HG02943 (cell line): Measurements from ENCODE around the gene GDF2.

Experiments used
- ATAC-seq: cut with Tn5 transposase; IDR thresholded peaks from one replicate; pipeline ENCODE4 v1.9.1; 2021; ENCODE audit warnings: mild to moderate bottlenecking, low read depth, moderate library complexity; ENCODE audit not compliant: unreplicated experiment

The GDF2 gene

DNA sequence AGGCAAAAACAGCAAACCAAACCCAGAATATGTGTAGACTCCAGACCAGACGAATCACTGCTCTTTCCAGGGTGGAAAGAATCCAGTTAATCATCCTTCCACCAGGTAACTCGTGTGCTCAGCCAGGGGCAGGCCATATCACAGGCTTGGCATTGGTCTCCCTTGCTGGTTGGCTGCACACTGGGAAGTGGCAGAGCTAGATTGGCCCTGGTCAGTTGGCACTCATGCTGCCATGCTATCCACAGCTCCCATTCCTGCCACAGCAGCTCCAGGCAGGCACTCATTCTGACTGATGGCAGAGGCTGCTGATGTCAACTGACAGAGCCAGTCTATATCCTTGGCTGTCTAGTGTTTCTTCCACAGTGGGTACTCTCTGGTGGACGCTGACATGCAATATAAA is 31.9 kb upstream of the GDF2 start:
- ATAC-seq: no peak

DNA sequence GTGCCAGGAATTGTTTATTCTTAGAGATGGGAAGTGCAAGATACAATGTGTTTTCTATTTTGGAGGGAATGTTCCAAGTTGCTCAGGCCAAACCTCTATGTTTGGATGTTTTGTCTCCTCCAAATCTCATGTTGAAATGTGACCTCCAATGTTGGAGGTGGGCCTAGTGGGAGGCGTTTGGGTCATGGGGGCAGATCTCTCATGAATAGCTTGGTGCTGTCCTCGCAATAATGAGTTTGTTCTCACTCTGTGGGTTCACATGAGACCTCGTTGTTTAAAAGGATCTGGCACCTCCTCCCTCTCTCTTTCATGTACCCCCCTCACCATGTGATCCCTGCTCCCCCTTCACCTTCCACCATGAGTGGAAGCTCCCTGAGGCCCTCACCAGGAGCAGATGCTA is 30.6 kb upstream of the GDF2 start:
- no peak for ATAC-seq

DNA sequence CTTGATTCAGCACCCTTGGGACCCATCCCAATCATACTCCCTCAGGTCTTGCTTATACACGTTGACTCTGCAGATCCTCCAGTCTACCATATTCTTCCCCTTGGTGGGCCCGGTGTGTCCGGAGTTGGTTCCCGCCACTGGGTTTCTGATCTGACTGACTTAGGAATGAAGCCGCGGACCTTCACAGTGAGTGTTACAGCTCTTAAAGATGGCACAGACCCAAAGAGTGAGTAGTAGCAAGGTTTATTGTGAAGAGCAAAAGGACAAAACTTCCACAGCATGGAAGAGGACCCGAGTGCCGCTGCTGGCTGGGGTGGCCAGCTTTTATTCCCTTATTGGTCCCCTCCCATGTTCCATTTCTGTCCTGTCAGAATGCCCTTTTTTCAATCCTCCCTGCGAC is 28.2 kb upstream of the GDF2 start:
- ATAC-seq: no peak

DNA sequence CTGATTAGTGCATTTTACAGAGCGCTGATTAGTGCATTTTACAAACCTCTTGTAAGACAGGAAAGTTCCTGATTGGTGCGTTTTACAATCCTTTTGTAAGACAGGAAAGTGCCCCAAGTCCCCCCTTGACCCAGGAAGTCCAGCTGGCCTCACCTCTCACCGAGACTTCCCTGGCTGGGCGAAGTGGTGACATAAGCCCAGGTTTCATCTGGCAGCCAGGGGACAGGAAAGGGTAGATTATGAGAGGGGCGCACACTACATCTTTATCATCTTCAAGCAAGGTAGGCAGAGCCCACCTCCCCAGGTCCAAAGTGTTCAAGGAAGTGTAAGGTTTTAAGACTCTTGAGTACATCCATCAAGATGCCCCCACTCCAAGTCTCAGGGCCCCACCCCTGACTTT is 27.8 kb upstream of the GDF2 start:
- ATAC-seq: no peak

DNA sequence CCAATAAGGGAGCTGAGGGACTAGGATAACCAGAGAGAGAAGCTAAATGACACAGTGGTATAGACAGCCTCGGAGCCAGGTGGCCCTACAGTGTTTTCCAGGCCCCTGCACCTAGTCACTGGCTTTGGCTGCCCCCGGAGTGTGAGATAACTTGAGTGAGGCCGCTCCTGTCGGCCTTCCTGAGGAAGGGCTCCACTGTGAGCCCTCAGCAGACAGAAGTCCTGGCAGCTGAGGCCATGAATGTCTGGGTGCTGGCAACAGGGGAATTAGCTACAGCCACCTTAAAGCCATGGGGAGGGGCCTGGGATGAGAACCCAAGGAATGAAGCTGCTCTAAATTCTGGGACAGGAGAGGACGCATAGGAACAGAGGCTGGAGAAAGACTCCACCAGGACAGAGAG is 26.8 kb upstream of the GDF2 start:
- no peak for ATAC-seq

DNA sequence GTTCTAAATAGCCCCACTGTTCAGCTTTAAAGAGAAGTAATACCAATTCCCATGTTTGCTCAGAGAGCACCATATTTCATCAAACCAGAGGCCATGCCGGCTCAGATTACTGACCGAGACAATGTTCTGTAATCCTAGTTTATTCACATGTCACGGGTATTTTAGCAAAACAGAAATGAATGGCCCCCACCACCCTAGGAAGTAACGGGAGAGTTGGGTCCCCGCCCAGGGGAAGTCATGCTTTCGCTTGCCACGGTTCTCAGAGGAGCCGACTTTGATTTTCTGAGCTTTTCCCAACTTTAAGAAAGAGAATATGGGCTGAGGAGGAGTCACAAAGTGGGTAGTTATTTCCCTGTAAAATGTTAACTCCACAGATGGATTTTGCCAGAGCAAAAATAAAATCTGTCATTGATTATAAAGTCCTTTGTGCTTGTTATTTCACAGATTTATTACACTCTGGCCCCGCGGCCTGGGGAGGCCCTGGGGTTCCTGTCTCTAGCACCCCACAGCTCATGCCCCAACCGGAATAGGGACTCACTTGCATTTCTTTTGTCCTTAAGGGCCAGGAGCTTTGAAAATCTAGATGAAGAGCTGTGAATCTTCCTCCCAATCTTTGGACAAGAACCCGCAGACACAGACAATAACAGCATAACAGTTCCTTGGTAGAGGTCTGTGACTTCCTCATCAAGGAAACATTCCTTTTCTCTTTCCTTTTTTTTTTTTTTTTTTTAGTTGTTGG is 25.9 kb upstream of the GDF2 start:
- no peak for ATAC-seq

DNA sequence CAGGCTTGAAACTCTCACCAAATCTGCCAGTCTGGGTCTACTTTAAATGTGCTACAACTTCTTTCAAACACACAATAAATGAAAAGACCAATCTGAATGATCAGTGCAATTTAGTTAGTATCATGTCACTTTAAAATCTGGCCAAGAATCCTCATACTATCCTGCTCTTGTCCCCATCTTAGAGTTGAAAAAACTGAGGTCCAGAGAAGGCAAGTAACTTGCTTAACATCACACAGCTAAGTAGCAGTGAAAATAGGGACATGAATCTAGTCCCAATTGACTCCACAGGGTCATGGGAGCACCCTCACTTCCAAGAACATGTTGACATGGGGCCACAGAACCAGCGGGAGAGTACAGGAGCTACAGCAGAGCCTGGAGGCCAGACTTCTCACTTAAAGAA is 25.3 kb upstream of the GDF2 start:
- no peak for ATAC-seq

DNA sequence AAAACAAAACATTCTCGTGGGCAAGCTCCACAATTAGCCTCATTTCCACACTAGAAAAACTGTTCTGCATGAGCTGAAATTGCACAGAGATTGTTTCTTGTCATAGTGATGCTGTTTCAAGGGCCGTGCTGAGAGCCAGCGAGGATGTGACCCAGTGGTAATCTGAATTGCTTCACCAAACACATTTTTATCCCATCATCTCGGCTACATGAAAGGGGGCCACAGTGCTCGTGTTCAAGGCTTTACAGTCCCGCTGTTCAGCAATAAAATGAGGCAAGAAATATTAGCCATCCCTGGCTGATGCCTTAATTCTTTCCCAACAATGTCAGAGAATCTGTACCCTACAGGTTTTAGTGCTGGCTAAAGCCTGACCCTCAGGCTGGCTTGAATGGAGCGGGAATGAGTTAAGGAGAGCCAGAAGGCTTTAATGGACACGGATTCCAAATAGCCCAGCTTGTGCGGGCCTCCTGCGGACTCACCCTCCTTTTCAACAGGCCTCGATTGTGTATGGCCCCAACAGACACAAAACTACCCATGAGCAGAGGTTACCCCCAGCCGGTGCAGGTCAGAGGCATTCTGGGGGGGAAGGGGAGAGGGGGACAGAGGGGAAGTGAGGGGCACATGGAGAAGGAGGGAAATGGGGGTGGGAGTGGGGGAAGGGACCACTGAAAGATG is 24.3 kb upstream of the GDF2 start:
- ATAC-seq: no peak

DNA sequence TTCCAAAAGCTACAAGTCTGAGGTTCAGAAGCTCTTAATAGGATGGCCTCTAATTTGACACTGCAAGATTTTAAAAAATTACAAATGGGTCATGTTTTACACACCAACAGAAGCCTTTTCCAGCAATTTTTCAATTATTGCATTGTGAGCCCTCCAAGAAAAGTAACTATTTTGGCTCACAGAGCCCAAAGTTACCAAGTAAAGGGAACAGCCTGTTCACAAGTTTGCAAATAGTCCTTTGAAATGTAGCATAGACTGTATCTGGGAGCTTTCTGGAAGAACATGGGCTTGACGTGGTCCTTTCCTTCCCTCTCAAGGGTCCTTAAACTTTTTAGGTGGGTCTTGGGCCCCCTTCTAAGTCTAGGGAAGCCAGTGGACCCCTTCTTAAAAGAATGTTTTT is 23.5 kb upstream of the GDF2 start:
- no peak for ATAC-seq

DNA sequence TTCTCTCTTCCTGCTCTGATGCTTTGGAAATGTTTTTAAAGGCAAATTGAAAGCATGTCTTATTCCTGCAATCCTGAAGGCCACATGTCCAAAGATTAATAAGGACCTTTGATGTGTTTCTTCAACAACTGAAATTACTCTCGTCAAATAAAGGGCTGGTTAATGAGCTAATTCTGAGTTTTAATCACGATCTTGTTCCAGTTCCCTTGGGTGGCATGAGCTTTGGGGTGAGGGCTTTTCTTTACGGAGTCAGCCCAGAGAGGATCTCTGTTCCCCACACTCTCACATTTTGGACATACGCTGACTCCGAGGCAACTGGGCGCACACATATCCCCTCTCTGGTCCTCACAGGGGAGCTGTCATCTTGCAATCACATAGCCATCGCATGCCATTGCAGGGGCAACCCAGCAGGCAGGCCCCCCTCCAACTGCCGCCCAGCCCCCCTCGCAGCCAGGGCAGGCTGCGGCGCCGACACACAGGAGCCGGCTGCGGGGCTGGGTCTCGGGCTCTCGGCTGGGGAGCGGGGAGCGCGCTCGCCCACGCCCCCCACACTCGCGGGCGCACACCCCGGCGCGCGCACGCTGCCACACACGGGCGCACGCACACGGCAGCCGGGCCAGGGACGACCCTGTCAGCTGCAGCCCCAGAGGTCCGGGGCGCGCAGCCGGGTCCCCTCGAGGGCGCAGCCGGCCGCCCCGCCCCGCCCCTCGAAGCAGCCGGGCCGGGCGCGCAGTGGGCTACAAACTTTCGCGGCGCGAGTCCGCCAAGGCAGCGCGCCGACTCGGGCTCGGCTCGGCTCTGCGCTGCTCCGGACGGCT is 22.4 kb upstream of the GDF2 start, which contains the start of gene GDF10:
GDF10 (plus strand) TSS at position 587 of the 818 bp plus-strand sequence. CDS start 455 bp downstream, outside the sequence.
- no peak for ATAC-seq

DNA sequence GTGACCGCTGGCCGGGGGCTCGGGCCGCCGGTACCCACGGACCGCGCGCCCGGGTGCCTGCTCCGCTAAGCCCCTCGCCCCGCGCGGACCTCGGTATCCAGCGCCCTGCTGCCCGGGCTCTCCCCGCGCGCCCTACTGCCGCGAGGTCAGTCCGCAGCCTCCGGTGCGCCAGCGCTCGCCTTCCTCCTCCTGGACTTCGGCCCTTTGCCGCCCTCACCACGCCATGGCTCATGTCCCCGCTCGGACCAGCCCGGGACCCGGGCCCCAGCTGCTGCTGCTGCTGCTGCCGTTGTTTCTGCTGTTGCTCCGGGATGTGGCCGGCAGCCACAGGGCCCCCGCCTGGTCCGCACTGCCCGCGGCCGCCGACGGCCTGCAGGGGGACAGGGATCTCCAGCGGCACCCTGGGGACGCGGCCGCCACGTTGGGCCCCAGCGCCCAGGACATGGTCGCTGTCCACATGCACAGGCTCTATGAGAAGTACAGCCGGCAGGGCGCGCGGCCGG is 21.8 kb upstream of the GDF2 start:
- ATAC-seq: no peak

DNA sequence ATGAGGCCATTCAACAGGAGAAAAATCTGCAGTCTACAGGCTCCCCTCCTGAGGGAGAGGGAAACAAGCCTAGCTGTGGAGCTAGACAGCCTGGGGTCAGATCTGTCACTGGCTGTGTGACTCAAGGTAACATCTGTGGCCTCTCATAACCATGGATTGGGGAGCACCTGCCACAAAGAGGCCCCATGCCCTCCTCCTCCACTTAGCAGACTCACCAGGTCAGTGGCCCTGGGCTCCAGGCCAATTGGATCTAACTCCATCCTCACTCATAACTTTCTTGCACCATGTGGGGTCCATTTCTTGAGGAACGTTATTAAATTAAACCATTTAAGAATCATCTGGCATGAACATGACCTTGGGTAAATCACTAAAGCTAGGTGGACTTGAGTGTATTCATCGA is 20.4 kb upstream of the GDF2 start:
- no peak for ATAC-seq

DNA sequence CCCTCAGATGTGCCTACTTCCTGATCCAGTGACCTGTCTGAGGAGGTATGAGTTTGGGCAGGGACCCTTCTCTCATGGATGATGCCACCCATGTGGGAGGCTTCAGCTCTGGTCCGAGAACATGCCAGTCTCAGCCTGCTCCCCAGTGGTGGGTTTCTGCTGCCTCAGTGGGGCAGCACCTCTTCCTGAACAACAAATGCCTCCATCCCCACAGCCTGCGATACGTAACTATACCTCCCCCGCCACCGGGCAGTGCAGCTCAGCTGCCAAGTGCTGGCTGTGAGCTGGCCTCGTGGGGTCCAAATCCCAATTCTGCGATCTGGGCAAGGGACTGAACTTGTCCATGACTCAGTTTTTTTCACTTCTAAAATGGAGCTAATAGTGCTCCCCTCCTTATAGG is 19.1 kb upstream of the GDF2 start:
- no peak for ATAC-seq

DNA sequence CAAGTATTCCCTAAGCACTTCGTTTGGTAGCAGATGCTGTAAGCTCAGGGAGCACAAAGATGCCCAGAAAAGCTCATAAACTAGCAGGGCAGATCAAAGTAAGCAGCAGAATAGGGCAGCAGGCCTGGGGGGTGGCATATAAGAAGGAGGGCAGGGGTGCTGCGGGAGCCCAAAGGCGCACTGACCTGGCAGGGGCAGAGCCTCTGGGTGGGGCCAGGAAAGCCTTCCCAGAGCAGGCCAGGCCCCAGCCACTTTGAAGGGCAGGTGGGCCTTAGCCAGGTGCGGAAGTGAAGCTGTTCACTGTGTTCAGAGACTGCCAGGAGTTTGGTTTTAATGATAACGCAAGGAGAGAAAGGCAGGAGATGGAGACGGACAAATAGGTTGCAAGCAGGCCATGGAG is 18.4 kb upstream of the GDF2 start:
- ATAC-seq: no peak

DNA sequence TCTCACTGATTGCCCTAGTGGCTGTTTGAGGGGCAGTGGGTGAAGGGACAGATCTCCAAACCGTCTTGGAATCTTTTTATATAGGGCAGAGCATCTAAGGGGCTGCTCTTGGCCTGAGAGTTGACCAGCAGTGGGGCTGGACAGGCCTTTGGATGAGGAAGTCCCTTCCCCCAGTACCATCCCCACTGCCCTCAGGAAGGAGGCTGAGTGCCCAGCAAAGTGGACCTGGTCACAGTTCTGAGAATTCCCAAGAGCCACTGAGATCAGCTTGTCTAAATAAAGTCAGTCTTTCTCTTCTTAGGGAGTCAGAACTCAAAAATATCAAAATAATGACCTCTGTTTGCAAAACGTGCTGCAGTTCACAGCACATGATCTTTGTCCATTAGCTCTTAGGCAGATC is 16.7 kb upstream of the GDF2 start:
- no peak for ATAC-seq

DNA sequence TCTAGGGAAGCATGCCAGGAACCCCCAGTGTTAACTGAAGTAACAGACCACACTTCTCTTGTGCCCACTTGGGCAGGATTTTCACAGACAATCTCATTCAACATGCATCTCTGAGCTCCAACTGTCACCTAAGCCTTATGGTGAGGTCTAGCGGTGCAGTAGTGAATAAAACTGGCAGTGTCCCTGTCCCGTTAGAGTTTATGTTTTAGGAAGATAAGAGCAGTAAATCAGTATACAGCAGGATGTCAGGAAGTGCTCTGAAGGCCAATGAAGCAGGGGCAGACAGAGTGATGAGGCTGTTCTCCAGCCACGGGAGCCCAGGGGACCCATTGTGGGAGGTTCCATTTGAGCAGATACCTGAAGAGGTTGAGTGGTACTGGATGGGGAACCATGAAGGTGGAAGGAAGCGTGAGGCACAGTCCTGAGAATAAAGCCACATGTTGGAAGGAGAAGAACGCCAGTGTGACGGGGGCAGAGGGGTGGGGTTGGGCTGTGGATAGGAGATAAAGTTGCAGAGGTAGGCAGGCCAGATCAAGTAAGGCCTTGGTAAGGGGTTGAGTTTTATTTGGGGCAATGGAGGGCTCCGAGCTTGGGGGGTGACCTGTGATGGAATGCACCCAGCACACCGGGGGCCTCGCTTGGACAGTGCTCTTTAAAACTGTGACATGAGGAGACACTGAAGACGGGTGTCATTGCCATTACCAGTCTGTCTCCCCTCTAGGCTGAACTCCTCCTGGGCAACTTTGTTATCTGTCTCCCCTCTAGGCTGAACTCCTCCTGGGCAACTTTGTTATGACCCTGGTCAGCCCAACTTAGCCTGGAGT is 15.7 kb upstream of the GDF2 start:
- ATAC-seq: no peak

DNA sequence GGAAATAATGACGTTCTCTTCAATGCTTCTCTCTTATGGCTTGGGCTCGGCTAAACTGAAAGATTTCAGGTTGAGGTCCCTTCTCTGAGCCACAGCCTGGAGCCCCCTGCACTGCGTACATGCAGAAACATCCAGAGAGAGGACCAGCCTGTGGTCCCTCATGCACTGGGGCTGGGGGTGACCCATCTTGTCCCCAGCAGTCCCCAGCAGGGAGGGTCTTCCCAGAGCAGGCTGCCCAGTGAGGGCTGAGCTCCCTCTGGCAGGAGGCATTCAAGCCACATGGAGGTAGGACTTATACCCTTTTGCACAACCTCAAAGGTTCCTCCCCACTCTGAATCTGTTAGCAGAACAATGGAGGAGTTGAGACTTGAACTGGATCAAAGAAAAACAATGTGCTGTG is 14.9 kb upstream of the GDF2 start:
- no peak for ATAC-seq

DNA sequence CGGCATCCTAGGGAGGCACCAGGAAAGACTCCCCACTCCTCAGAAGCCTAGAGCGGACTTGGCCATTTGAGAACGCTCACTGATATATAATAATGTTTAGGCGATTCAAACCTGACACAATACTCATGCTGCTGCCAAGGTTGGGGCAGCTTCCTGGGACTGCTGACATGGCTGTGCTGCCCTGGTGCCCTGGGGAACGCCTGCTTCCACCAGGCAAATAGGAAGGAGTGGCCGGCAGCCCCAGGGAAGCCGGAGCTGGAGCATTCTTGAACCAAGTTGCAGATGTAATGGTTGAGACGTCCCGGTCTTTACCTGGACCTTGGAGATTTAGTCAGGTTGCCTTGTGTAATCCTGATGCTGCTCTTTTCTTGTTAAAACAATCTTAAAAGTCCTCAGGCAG is 13.5 kb upstream of the GDF2 start:
- no peak for ATAC-seq

DNA sequence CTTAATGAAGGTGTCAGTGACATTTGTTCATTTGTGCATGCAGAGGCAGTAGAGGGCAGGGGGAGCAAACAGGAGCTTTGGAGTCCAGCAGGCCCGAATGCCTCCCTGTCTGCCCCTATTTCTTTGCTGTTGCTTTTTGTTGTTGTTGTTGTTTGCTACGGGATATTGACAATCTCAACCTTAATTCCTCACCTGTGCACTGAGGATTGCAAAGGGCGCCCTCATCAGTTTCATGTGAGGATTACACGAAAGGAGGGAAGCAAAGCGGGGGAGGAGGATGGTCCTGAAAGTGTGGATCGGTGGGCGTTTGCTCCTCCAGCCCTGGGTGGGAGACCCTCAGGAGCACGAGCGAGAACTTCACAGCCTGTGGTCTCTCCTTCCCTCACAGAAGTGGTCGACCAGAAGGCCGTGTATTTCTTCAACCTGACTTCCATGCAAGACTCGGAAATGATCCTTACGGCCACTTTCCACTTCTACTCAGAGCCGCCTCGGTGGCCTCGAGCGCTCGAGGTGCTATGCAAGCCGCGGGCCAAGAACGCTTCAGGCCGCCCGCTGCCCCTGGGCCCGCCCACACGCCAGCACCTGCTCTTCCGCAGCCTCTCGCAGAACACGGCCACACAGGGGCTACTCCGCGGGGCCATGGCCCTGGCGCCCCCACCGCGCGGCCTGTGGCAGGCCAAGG is 12.7 kb upstream of the GDF2 start:
- no peak for ATAC-seq

DNA sequence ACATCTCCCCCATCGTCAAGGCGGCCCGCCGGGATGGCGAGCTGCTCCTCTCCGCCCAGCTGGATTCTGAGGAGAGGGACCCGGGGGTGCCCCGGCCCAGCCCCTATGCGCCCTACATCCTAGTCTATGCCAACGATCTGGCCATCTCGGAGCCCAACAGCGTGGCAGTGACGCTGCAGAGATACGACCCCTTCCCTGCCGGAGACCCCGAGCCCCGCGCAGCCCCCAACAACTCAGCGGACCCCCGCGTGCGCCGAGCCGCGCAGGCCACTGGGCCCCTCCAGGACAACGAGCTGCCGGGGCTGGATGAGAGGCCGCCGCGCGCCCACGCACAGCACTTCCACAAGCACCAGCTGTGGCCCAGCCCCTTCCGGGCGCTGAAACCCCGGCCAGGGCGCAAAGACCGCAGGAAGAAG is 12.2 kb upstream of the GDF2 start:
- no peak for ATAC-seq
